NCI-H1092 treated with DMSO at 0.1 percent for 48 hours (cell line): ENCODE data around the gene GPRASP2.
"Not testable (repeated sequence)": the region's sequence is repeated elsewhere in the genome, so short reads cannot be mapped to it uniquely, and the experiment has no call there.

Source experiments
- DNase-seq: peaks from one replicate; lab custom pipeline; 2025; lab: John Stamatoyannopoulos, UW

GPRASP2 gene

GRCh38 chrX:102712216-102712966, at the start of gene GPRASP2:
GPRASP2 (plus strand) TSS chrX:102712448; CDS start chrX:102714870, 2,422 bp downstream.
- peak; percentile 52 for DNase-seq

DNA sequence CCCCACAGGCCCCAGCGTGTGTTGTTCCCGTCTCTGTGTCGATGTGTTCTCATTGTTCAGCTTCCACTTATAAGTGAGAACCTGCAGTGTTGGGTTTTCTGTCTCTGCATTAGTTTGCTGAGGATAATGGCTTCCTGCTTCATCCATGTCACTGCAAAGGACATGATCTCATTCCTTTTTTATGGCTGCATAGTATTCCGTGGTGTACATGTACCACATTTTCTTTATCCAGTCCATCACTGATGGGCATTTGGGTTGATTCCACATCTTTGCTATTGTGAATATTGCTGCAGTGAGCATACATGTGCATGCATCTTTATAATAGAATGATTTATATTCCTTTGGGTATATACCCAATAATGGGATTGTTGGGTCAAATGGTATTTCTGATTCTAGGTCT, 48.4 kb upstream of the GPRASP2 start:
- not testable (repeated sequence) for DNase-seq

GRCh38 chrX:102667034-102667433, 45.2 kb upstream of the GPRASP2 start:
- not testable (repeated sequence) for DNase-seq

GRCh38 chrX:102669526-102669925, 42.7 kb upstream of the GPRASP2 start:
- no peak for DNase-seq

GRCh38 chrX:102672856-102673255, 39.4 kb upstream of the GPRASP2 start:
- no peak for DNase-seq

- DNase-seq = not testable (repeated sequence)
Measured at GRCh38 chrX:102677479-102677878, 34.8 kb upstream of the GPRASP2 start.

DNA sequence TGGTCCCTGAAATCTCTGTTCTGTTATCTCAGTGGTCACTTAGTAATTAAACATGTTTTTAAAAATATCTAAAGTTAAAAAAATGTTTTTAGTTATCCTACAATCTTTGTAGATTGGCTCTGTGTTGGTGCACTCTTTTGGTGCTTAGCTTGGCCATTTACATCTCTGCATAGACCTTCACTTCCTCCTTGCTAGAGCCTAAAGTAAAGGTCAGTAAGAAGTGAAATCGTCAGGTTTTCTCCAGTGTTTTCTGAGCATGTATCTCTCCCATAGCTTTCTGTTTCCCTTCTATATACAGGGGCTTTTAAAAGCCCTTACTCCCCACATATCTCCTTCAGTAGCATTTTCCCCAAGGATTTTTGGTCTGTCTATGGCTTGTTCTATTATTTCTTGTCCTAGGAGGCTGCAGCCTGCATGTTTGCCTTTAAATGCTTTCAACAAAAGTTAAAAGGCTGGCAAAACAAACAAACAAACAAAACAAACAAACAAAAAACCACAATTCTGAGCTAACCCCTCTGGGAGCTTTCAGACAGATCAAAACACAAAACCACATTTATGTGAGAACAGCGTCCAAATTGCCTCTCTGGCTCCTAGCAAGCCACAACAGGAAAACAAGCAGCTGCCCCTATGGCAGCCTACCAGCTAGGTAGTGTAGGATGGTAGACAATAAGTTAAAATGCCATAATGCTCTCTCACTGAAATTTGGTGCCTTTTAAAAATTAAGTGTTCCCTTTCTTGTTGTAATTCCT, 27.3 kb upstream of the GPRASP2 start:
- DNase-seq = no peak

DNA sequence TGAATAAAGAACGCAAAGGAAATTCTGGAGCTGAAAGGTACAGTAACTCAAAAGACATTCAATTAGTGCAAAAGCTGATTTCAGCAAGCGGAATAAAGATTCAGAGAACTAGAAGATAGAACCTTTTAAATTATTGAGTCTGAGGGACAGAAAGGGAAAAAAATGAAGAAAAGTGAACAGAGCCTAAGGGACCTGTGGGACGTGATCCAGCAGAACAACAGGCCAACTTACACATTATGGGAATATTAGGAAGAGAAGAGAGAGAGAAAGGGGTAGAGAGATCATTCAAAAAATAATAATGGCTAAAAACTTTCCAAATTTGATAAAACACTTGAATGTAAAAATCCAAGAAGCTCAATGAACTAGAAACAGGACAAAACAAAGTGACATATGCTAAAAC, 17.5 kb upstream of the GPRASP2 start:
- DNase-seq = no peak

DNA sequence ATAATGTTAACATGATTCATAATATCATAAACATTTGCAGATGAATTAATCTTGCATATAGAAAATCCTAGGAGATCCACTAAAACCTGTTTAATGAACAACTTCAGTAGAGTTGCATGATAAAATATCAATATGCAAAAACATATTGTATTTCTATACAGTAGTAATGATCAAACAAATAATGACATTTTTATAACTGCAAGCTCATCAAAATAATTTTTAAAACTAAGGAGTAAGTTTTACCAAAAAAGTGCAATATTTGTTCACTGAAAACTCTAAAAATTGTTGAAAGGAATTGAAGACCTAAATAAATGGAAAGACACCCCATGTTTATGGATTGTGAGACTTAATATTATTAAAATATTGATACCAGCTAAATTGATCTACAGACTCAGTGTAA, 15.9 kb upstream of the GPRASP2 start:
- DNase-seq = no peak

DNA sequence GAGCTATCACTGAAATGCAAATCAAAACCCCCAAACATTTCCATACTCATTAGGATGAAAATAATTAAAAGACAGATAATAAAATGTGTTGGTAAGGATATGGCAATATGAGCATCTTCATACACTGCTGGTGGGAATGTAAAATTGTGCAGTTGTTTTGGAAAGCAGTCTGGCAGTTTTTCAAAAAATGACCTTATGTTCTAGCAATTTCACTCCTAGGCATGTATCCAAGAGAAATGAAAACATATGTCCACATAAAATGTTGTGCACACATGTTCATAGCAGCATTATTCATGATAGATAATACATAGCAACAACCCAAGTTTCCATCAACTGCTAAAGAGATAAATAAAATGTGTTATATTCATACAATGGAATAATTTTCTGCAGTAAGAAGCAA, 14.8 kb upstream of the GPRASP2 start:
- no peak for DNase-seq

DNA sequence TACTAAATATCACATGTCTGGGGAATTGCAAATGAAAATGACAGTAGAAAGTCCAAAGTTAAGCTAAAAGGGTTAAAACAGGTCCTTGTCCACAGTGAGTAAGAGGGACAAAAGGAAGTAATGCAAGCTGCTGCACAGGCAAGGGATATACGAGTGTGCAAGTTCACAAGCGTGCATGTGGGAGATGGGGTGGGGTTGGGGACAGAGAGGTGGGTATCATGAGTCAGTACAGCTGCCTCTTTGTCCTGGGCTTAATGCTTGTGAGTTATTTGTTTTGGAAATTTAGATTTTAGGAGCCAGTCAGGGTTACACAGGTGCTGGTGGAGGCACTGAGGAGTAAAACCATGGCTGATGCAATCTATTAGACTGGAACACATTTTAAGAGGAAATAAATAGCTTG, 3.3 kb upstream of the GPRASP2 start:
- DNase-seq = no peak

DNA sequence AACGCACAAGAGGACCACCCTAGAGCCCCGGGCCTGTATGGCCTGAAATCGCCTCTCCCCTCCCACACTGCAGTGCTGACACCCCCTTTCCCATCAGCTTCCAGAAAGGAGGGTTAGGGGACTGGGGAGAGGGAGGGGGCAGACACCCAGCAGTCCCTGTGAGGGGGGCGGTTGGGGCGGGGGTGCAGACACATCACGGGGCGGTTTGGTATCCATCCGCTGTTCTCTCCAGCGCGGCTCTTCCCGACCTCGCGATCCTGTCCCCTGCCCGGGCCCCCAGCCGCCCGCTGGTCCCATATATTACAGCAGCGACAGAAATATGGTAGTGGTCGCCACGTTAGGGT, 404 bp upstream of the GPRASP2 start:
- no peak for DNase-seq

DNA sequence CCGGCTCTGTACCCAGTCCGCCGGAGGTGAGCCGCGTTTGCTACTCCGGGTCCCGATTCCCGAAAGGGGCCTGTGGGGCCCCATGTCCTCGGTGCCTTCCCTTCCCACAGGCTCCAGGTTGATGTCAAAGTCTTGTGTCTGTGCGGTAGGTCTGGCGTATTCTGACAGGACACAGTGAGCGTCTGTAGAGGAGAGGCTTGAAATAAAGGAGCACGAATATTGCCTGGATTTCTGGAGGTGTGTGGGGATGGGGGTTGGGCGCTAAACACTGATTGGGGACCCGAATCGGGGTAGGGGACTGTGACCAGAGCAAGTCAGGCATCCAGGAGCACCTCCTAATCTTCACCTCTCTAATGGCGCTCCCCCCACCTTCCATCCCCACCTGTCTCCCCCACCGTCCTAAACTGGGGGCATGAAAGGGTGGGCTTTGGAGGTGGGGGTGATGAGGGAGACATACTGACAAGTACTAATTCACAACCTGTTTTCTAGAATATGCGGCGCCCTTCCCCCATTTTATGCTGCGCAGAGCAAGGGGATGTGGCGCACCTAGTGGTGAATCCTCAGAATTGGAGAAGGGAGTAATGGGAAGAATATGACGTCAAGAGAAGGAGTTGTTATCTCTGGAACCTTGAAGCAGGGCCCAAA, 855 bp downstream of the GPRASP2 start:
- peak; percentile 74 for DNase-seq

DNA sequence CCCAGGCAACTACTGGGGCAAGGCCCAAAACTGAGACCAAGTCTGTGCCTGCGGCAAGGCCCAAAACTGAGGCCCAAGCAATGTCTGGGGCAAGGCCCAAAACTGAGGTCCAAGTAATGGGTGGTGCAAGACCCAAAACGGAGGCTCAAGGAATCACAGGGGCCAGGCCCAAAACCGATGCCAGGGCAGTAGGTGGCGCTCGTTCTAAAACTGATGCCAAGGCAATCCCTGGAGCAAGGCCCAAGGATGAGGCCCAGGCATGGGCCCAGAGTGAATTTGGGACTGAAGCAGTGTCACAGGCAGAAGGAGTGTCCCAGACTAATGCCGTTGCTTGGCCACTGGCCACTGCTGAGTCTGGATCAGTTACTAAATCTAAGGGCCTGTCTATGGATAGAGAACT, 2.7 kb downstream of the GPRASP2 start:
- DNase-seq = no peak

DNA sequence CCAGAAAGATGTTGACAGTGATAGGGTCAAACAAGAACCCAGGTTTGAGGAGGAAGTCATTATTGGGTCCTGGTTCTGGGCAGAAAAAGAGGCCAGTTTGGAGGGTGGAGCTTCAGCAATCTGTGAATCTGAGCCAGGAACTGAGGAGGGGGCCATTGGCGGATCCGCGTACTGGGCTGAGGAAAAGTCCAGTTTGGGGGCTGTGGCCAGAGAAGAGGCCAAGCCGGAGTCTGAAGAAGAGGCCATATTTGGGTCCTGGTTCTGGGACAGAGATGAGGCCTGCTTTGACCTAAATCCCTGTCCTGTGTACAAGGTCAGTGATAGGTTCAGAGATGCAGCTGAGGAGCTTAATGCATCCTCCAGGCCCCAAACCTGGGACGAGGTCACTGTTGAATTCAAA, 3.7 kb downstream of the GPRASP2 start:
- DNase-seq = no peak

- DNase-seq = peak; percentile 71
Measured at GRCh38 chrX:102720237-102721168, 8.3 kb downstream of the GPRASP2 start, which contains the start of gene GPRASP3. GPRASP3 (plus strand) TSS chrX:102720743; CDS start chrX:102748996, 28,253 bp downstream.

DNA sequence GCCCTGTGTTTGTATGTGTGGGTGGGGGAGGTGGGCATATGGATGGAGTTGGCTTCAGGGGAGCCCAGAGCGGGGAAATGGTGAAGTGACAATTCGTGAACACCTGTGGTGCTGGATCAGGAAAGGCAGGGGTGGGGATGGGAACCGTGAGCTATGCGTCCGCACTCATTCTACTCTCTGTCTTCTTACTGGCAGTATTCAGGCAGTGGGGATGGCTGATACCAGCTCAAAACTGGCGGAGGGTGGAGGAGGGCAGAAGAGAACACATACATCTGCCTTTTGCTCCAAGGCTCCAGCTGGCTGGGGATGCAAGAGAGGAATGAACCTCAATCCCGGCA, 8.9 kb downstream of the GPRASP2 start:
- DNase-seq = not testable (repeated sequence)

DNA sequence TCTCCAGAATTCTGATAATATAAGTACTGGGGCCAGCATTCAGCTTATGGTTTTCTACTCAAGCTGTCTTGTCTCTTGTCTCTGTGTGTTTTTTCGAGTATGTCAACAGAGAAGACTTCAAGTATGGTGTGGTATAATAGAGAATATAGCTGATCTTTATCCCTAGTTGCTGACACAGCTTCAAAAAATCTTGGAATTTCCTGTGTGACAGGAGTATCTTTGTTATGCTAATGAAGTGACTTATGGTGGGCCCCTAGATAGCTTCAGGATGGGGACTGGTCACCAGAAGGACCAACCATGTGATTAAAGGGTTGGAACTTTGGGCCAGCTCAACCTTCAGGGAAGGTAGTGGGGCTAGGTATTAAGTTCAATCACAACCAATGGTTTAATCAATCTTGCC, 11.2 kb downstream of the GPRASP2 start:
- DNase-seq = no peak

DNA sequence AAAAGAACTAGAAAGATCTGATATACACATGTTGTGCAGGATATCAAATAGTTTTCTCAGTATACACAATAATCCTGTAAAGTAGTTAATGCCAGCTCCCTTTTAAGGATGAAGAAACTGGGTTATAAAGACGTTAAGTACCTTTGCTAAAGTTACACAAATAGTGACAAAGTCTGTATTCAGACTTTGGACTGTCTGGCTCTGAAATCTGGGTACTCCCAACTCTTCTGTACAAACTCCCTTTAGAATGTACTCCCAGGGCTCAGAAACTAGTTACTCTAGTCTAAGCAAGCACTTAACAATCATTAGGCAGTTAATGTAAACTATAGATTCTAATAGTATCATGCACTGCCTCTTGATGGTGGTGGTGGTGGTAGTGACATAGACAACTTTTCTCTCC, 15.5 kb downstream of the GPRASP2 start:
- DNase-seq = no peak

GRCh38 chrX:102728646-102729045, 16.4 kb downstream of the GPRASP2 start:
- no peak for DNase-seq

DNA sequence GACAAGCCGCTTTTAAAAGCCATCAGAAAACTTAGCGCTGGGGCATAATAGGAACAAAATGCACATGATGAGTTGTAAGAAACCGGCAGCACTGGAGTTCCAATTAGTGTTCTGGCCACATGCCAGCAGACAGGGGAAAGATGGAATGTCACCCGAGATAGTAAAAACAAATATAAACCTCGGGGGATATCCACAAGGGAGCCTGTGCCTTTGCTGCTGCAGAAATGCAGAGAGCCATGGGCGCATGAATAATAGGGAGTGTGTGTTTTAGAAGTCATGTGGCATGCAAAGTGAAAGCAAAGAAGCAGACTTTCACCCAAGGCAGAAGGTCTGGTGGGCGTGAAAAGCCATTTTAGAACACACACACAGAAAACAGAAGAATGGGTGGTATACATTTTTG, 27.4 kb downstream of the GPRASP2 start:
- DNase-seq = no peak

GRCh38 chrX:102744307-102744706, 32.1 kb downstream of the GPRASP2 start:
- no peak for DNase-seq
